Astrocyte (in vitro differentiated cells and primary cell): ENCODE data around the gene ADH1A.

ENCODE experiments used
- CTCF ChIP-seq: IDR thresholded peaks from 2 replicates; pipeline ENCODE4 v1.5.1; 2011; ENCODE audit warnings: low read depth, mild to moderate bottlenecking, inconsistent platforms, low read length, moderate library complexity; ENCODE audit not compliant: insufficient read depth
- EZH2 ChIP-seq: IDR thresholded peaks from 2 replicates; pipeline ENCODE4 v1.6.1; 2012; ENCODE audit warnings: mild to moderate bottlenecking, low read length, inconsistent platforms; ENCODE audit not compliant: insufficient read depth

GRCh38 chr4:99290848-99291786, at the start of gene ADH1A:
- TF ChIP-seq EZH2: no peak
- TF ChIP-seq CTCF: no peak
